Stimulated activated CD8-positive, alpha-beta memory T cell treated with anti-CD3 and anti-CD28 coated beads, Interleukin-4, amount 100 ng/mL, for 4 hours (primary cell): ENCODE data around the gene SYCE1.

Source experiments
- DNase-seq, 2 donors: peaks; one replicate each; pipeline ENCODE4 v3.0.0-alpha.2; 2020; ENCODE audit warnings: low read depth in 2 of 2, low spot score in 1 of 2

Gene SYCE1

GRCh38 chr10:133516057-133516456 lies 49.3 kb downstream of the SYCE1 start:
- DNase-seq = no peak

GRCh38 chr10:133515471-133515870 lies 49.9 kb downstream of the SYCE1 start:
- no peak for DNase-seq

- DNase-seq = no peak
Measured at GRCh38 chr10:133511907-133512528, 53.4 kb downstream of the SYCE1 start.

GRCh38 chr10:133511408-133511807 lies 54.0 kb downstream of the SYCE1 start:
- no peak for DNase-seq

- no peak for DNase-seq
Measured at GRCh38 chr10:133509700-133510099, 55.7 kb downstream of the SYCE1 start.
